OCI-M2 (cell line): Measurements from ENCODE around the gene NKAIN1.
"Not testable (repeated sequence)": the region's sequence is repeated elsewhere in the genome, so short reads cannot be mapped to it uniquely, and the experiment has no call there.

Source experiments
- DNase-seq: peaks from one replicate; lab custom pipeline; 2025; ENCODE audit not compliant: unreplicated experiment; lab: John Stamatoyannopoulos, UW

NKAIN1 gene

DNA sequence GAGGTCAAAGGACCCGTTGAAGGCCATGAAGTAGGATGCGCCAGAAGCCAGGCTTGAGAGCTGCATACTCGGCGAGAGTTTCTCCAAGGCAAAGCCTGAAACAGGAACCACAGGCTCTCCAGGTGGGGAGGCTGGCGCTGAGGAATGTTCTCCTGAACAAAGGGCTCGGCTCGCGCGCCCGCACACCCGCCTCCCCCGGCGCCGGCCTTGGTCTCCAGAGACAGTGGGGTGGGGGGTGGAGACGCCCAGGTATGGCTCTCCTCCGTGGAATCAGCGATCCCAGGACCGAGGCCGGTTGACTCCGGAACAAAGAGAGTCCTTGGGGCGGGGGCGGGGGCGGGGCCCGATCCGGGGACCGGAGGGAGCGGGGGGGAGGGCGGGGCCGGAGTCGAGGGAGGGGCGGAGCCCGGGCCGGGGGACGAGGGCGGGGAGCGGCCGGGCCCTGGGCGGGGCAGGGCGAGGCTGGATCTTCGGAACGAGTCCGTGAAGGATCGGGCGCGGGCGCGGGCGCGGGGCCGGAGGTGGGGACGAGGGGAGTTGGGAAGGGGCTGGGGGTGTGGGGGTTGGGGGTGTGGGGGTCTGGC, 85.0 kb downstream of the NKAIN1 start:
- DNase-seq: no peak

GRCh38 chr1:31154000-31154631, 85.6 kb downstream of the NKAIN1 start:
- DNase-seq: no peak

DNA sequence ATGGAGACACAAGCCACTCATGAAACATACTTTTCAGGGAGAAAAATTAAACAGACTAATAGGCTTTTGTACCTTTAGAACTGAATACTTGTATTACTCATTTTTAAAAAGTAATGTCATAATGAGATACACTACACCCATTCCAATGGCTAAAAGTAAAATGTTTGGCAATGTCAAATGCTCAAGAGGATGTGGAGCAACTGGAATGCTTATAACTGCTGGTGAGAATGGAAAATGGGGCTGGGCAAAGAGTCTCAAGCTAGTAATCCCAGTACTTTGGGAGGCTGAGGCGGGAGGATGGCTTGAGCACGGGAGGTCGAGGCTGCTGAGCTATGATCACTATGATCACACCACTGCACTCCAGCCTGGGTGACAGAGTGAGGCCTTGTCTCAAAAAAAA, 86.3 kb downstream of the NKAIN1 start:
- DNase-seq: no peak

DNA sequence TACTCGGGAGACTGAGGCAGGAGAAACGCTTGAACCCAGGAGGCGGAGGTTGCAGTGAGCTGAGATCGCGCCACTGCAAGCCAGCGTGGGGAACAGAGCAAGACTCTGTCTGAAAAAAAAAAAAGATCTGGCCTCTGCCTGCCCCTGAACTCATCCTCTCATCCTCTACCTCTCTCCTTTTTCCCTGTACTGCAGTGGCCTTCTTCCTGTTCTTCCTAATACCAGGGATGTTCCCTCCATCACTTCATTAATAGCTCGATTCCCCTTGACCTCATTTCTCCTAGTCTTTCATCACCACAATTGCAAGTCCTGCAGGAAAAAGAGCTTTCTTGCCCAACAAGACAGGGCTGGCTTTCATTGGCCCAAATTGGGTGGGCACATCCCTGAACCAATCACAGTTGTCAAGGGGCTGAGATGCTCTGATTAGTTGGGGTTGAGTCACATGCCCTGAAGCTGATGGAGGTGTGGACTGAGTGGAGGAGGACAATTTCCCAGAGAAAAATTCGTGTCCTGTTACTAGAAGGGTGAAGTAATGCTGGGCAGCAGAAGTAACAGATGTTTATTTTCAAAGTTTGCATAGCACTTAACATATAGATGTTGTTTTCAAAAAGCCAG, 87.4 kb downstream of the NKAIN1 start:
- no peak for DNase-seq

DNA sequence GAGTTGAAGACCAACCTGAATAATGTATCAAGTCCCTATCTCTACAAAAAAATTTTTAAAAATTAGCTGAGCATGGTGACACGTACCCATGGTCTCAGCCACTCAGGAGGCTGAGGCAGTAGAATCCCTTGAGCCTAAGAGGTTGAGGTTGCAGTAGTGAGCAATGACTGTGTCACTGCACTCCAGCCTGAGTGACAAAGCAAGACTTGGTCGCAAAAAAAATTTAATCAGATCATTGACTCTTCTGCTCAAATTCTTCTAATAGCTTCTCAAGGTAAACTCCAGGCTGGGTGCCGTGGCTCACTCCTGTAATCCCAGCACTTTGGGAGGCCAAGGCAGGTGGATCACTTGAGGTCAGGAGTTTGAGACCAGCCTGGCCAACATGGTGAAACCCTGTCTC, 88.3 kb downstream of the NKAIN1 start:
- DNase-seq: no peak

DNA sequence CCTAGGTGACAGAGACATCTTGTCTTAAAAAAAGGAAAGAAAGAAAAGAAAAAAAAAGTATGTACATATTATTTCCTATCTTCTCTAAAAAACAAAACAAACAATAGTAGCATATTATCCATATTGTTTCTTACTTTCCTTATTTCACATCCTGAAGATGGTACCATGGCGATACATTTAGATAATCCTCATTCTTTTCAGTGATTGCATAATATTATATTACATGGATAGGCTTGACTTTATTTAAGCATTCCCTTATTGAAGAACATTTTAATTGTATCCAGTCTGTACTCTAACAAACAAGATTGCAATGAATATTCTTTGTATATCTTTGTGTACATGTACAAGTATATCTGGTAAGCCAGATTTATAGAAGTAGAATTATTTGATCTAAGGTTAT, 91.3 kb downstream of the NKAIN1 start:
- DNase-seq: no peak

- DNase-seq: no peak
These were observed 94.0 kb downstream of the NKAIN1 start for GRCh38 chr1:31145648-31146047.

GRCh38 chr1:31144442-31144841, 95.2 kb downstream of the NKAIN1 start:
- DNase-seq: no peak

- no peak for DNase-seq
These were observed 96.2 kb downstream of the NKAIN1 start for GRCh38 chr1:31143455-31143854.

DNA sequence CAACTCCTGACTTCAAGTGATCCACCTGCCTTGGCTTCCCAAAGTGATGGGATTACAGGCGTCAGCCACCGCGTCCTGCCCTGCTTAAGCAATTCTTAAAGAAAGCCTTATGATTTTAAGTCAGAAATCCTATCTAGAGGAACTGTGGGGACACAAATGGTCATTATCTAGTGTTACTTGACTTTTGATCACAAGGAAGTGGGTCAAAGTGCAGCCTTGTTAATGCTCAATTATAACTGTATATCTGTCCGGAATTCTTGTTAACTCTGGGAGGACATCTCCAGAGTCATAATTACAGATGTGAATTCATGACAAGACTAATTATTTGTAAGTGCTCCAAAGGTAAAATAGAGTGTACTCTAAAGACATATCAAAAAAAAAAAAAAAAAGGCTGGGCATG, 97.3 kb downstream of the NKAIN1 start:
- DNase-seq: no peak

GRCh38 chr1:31140299-31140698, 99.4 kb downstream of the NKAIN1 start:
- DNase-seq: no peak

DNA sequence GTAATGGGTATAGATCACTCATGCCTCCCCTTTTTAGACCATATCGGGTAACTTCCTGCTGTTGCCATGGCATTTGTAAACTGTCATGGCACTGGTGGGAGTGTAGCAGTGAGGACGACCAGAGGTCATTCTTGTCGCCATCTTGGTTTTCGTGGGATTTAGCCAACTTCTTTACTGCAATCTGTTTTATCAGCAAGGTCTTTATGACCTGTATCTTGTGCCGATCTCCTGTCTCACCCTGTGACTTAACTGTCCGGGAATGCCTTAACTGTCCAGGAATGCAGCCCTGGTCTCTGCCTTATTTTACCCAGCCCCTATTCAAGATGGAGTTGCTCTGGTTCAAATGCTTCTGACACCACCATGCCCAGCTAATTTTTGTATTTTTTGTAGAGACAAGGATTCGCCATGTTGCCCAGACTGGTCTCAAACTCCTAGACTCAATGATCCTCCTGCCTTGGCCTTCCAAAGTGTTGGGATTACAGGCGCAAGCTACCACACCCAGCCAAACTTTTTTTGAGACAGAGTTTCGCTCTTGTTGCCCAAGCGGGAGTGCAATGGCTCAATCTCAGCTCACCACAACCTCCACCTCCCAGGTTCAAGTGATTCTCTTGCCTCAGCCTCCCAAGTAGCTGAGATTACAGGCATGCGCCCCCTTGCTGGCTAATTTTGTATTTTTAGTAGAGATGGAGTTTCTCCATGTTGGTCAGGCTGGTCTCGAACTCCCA, 100.7 kb downstream of the NKAIN1 start:
- not testable (repeated sequence) for DNase-seq

DNA sequence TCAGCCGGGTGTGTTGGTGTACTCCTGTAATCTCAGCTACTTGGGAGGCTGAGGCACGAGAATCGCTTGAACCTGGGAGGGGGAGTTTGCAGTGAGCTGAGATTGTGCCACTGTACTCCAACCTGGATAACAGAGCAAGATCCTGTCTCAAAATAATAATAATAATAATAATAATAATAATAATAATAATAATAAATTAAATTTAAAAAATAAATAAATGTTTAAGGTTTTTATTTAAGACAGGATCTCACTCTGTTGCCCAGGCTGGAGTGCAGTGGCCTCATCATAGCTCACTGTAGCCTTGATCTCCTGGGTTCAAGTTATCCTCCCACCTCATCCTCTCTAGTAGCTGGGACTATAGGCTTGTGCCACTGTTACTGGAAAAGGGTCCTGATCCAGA, 101.8 kb downstream of the NKAIN1 start:
- not testable (repeated sequence) for DNase-seq

GRCh38 chr1:31135973-31136600, 103.6 kb downstream of the NKAIN1 start:
- DNase-seq: no peak

DNA sequence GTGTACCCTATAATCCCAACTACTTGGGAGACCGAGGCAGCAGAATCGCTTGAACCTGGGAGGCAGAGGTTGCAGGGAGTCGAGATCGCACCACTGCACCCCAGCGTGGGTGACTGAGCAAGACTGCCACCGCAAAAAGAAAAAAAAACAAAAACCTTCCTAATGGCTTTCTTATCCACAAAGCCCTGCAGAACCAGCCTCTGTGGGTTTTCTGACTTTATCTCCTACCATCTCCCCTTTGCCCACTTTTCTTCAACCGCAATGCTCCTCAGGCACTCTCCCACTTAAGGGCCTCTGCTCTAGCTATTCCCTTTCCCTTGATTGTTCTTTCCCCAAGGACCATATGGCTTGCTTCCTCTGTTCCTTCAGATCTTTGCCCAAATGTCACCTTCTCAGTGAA, 106.3 kb downstream of the NKAIN1 start:
- DNase-seq: no peak
